ENCODE results near the gene C16orf78. TPM values are rescaled to one million over a fixed set of nuclear protein-coding genes. Genes with fewer than 3 reads are reported as not detected.

Gene C16orf78
- total RNA-seq, 6 donors from 2014 or later, result not detected

DNA sequence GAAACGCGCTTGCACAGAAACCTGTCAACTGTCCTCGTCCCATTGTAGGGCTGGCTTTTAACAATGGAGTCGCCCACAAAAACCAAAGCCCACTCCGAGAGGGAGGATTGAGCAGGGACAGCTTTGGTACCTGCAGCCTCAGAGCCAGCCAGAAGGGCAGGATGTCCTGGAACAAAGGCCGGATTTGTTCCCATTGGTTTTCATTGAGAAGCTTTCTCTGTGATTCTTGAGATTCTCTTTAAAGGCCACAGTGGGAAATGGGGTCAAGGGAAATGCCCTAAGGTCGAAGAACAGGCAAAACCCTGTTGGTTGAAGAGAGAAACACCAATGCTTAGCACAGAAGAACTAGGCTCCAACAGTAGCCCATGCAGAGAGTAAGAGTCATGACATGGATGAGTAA is 65.4 kb downstream of the C16orf78 start:
- Histone ChIP-seq H3K4me3 (no peak overlapping the region), H3K9me3 (no peaks in the 10 kb centered on the region), H3K36me3 (no peaks in the 10 kb centered on the region), H3K27me3 (no peaks in the 10 kb centered on the region), H3K4me1 (peaks cover 7 to 18% (median 9%) of the 10 kb centered on the region in 4 donors), H3K27ac (no peak overlapping the region)
- DNase-seq (no peak), ATAC-seq (ENCODE audit: low FRiP score in 2 of 2) (no peak)
- 86 to 89% methylated on average over 7 of the region's 7 CpGs for WGBS, 2 donors
- TF ChIP-seq, protein P1, sequence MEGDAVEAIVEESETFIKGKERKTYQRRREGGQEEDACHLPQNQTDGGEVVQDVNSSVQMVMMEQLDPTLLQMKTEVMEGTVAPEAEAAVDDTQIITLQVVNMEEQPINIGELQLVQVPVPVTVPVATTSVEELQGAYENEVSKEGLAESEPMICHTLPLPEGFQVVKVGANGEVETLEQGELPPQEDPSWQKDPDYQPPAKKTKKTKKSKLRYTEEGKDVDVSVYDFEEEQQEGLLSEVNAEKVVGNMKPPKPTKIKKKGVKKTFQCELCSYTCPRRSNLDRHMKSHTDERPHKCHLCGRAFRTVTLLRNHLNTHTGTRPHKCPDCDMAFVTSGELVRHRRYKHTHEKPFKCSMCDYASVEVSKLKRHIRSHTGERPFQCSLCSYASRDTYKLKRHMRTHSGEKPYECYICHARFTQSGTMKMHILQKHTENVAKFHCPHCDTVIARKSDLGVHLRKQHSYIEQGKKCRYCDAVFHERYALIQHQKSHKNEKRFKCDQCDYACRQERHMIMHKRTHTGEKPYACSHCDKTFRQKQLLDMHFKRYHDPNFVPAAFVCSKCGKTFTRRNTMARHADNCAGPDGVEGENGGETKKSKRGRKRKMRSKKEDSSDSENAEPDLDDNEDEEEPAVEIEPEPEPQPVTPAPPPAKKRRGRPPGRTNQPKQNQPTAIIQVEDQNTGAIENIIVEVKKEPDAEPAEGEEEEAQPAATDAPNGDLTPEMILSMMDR (IDR thresholded peaks at IDR 0.05), result no peak
- no peak for TF ChIP-seq POLR2AphosphoS5 (IDR thresholded peaks at IDR 0.05)
- TF ChIP-seq EP300 (IDR thresholded peaks at IDR 0.05), result no peak
- no peak for TF ChIP-seq POLR2A (IDR thresholded peaks at IDR 0.05)

GRCh38 chr16:49439676-49440075 is 66.1 kb downstream of the C16orf78 start:
- no peak overlapping the region for H3K27ac ChIP-seq
- no peaks in the 10 kb centered on the region for H3K9me3 ChIP-seq
- DNase-seq (no peak), ATAC-seq (ENCODE audit: low FRiP score in 2 of 2) (no peak)
- WGBS, 2 donors, result 91 to 100% methylated on average over 2 to 4 of the region's 4 CpGs
- TF ChIP-seq, protein P1 (IDR thresholded peaks at IDR 0.05), result no peak
- TF ChIP-seq POLR2AphosphoS5 (IDR thresholded peaks at IDR 0.05), result no peak
- TF ChIP-seq EP300 (IDR thresholded peaks at IDR 0.05), result no peak
- no peak for TF ChIP-seq POLR2A (IDR thresholded peaks at IDR 0.05)
- H3K4me1 ChIP-seq, result peaks cover 7 to 18% (median 9%) of the 10 kb centered on the region in 4 donors
- H3K4me3 ChIP-seq, result no peak overlapping the region
- no peaks in the 10 kb centered on the region for H3K36me3 ChIP-seq
- no peaks in the 10 kb centered on the region for H3K27me3 ChIP-seq

- DNase-seq (no peak), ATAC-seq (ENCODE audit: low FRiP score in 2 of 2) (no peak)
- Histone ChIP-seq H3K4me3 (no peak overlapping the region), H3K36me3 (no peaks in the 10 kb centered on the region), H3K27me3 (no peaks in the 10 kb centered on the region), H3K9me3 (no peaks in the 10 kb centered on the region), H3K27ac (peak overlapping the region in 2 of 4 donors; percentile 45 to 58), H3K4me1 (peaks cover 7 to 18% (median 9%) of the 10 kb centered on the region in 4 donors)
- TF ChIP-seq POLR2AphosphoS5 (IDR thresholded peaks at IDR 0.05), result no peak
- no peak for TF ChIP-seq POLR2A (IDR thresholded peaks at IDR 0.05)
- TF ChIP-seq, protein P1 (IDR thresholded peaks at IDR 0.05), result peak in 1 of 6 experiments; percentile 12
- TF ChIP-seq EP300 (IDR thresholded peaks at IDR 0.05), result no peak
- 49 to 61% methylated on average over 19 to 20 of the region's 20 CpGs for WGBS, 2 donors
Observed at GRCh38 chr16:49440156-49441065, 66.8 kb downstream of the C16orf78 start.

GRCh38 chr16:49441366-49441780 is 67.8 kb downstream of the C16orf78 start:
- peak; percentile 35 to 71 for DNase-seq
- H3K9me3 ChIP-seq, result no peaks in the 10 kb centered on the region

More at GRCh38 chr16:49441366-49441780, 67.8 kb downstream of the C16orf78 start:
- 1 to 33% methylated on average over 8 to 18 of the region's 18 CpGs for WGBS, 2 donors
- Histone ChIP-seq H3K27me3 (no peaks in the 10 kb centered on the region), H3K4me3 (peak overlapping the region in 1 of 4 donors; percentile 5), H3K4me1 (peaks cover 7 to 18% (median 9%) of the 10 kb centered on the region in 4 donors), H3K36me3 (no peaks in the 10 kb centered on the region), H3K27ac (peak overlapping the region; percentile 36 to 68 (median 52))
- ATAC-seq (ENCODE audit: low FRiP score in 2 of 2), result peak; percentile 33 to 46
- TF ChIP-seq, protein P1 (IDR thresholded peaks at IDR 0.05), result peak in 3 of 6 experiments; percentile 12 to 32 (median 19)
- TF ChIP-seq POLR2A (IDR thresholded peaks at IDR 0.05), result no peak

Measured in upper lobe of left lung (tissue), 6 donors.